Measurements from ENCODE around the gene FBLN2.
A peak's percentile ranks its signal among the peaks of the same experiment; 100 is the strongest.

Gene FBLN2

GRCh38 chr3:13506680-13507079 lies 42.2 kb upstream of the FBLN2 start:
- no peak for DNase-seq (ENCODE audit: low read depth)
- Histone ChIP-seq H3K27me3 (replicated peaks; ENCODE audit: control insufficient read depth, insufficient read depth, low read length) (no peaks in the 10 kb centered on the region), H3K4me3 (ENCODE audit: low read length) (no peak overlapping the region), H3K4me1 (ENCODE audit: control insufficient read depth, insufficient read depth, low read length) (peaks cover 15% of the 10 kb centered on the region), H3K36me3 (ENCODE audit: control insufficient read depth, insufficient read depth, low read length, severe bottlenecking) (no peaks in the 10 kb centered on the region), H3K9me3 (ENCODE audit: control insufficient read depth, low read length) (no peaks in the 10 kb centered on the region), H3K9ac (ENCODE audit: low read length) (no peak overlapping the region)

- no peaks in the 10 kb centered on the region for H3K36me3 ChIP-seq (ENCODE audit: control insufficient read depth, insufficient read depth, low read length, severe bottlenecking)
- H3K9ac ChIP-seq (ENCODE audit: low read length) = peak overlapping the region; percentile 3
- peaks cover 15% of the 10 kb centered on the region for H3K4me1 ChIP-seq (ENCODE audit: control insufficient read depth, insufficient read depth, low read length)
- no peak overlapping the region for H3K4me3 ChIP-seq (ENCODE audit: low read length)
- H3K27me3 ChIP-seq (replicated peaks; ENCODE audit: control insufficient read depth, insufficient read depth, low read length) = no peaks in the 10 kb centered on the region
- peak; percentile 19 for DNase-seq (ENCODE audit: low read depth)
- H3K9me3 ChIP-seq (ENCODE audit: control insufficient read depth, low read length) = no peaks in the 10 kb centered on the region
Observed at GRCh38 chr3:13507247-13507569, 41.7 kb upstream of the FBLN2 start.

GRCh38 chr3:13507570-13508339 lies 41.2 kb upstream of the FBLN2 start:
- peak overlapping the region; percentile 3 for H3K9ac ChIP-seq (ENCODE audit: low read length)
- H3K27me3 ChIP-seq (replicated peaks; ENCODE audit: control insufficient read depth, insufficient read depth, low read length) = no peaks in the 10 kb centered on the region
- H3K4me3 ChIP-seq (ENCODE audit: low read length) = no peak overlapping the region
- H3K9me3 ChIP-seq (ENCODE audit: control insufficient read depth, low read length) = no peaks in the 10 kb centered on the region
- peaks cover 18% of the 10 kb centered on the region for H3K4me1 ChIP-seq (ENCODE audit: control insufficient read depth, insufficient read depth, low read length)
- no peaks in the 10 kb centered on the region for H3K36me3 ChIP-seq (ENCODE audit: control insufficient read depth, insufficient read depth, low read length, severe bottlenecking)
- peak; percentile 69 for DNase-seq (ENCODE audit: low read depth)

GRCh38 chr3:13508496-13508895 lies 40.4 kb upstream of the FBLN2 start:
- H3K36me3 ChIP-seq (ENCODE audit: control insufficient read depth, insufficient read depth, low read length, severe bottlenecking) = no peaks in the 10 kb centered on the region
- H3K4me1 ChIP-seq (ENCODE audit: control insufficient read depth, insufficient read depth, low read length) = peaks cover 25% of the 10 kb centered on the region
- no peaks in the 10 kb centered on the region for H3K27me3 ChIP-seq (replicated peaks; ENCODE audit: control insufficient read depth, insufficient read depth, low read length)
- no peaks in the 10 kb centered on the region for H3K9me3 ChIP-seq (ENCODE audit: control insufficient read depth, low read length)
- no peak overlapping the region for H3K4me3 ChIP-seq (ENCODE audit: low read length)
- no peak overlapping the region for H3K9ac ChIP-seq (ENCODE audit: low read length)
- no peak for DNase-seq (ENCODE audit: low read depth)

- no peaks in the 10 kb centered on the region for H3K36me3 ChIP-seq (ENCODE audit: control insufficient read depth, insufficient read depth, low read length, severe bottlenecking)
- no peak overlapping the region for H3K9ac ChIP-seq (ENCODE audit: low read length)
- no peak overlapping the region for H3K4me3 ChIP-seq (ENCODE audit: low read length)
- no peaks in the 10 kb centered on the region for H3K9me3 ChIP-seq (ENCODE audit: control insufficient read depth, low read length)
- no peaks in the 10 kb centered on the region for H3K27me3 ChIP-seq (replicated peaks; ENCODE audit: control insufficient read depth, insufficient read depth, low read length)
- H3K4me1 ChIP-seq (ENCODE audit: control insufficient read depth, insufficient read depth, low read length) = peaks cover 33% of the 10 kb centered on the region
- DNase-seq (ENCODE audit: low read depth) = no peak
Observed at GRCh38 chr3:13509059-13509815, 39.7 kb upstream of the FBLN2 start.

- no peaks in the 10 kb centered on the region for H3K27me3 ChIP-seq (replicated peaks; ENCODE audit: control insufficient read depth, insufficient read depth, low read length)
- no peak overlapping the region for H3K4me3 ChIP-seq (ENCODE audit: low read length)
- DNase-seq (ENCODE audit: low read depth) = no peak
- H3K36me3 ChIP-seq (ENCODE audit: control insufficient read depth, insufficient read depth, low read length, severe bottlenecking) = no peaks in the 10 kb centered on the region
- H3K9ac ChIP-seq (ENCODE audit: low read length) = no peak overlapping the region
- H3K4me1 ChIP-seq (ENCODE audit: control insufficient read depth, insufficient read depth, low read length) = peaks cover 35% of the 10 kb centered on the region
- H3K9me3 ChIP-seq (ENCODE audit: control insufficient read depth, low read length) = no peaks in the 10 kb centered on the region
Observed at GRCh38 chr3:13509816-13510192, 39.1 kb upstream of the FBLN2 start.

- H3K9ac ChIP-seq (ENCODE audit: low read length) = peak overlapping the region; percentile 81
- no peak for DNase-seq (ENCODE audit: low read depth)
- no peaks in the 10 kb centered on the region for H3K27me3 ChIP-seq (replicated peaks; ENCODE audit: control insufficient read depth, insufficient read depth, low read length)
- no peaks in the 10 kb centered on the region for H3K36me3 ChIP-seq (ENCODE audit: control insufficient read depth, insufficient read depth, low read length, severe bottlenecking)
- H3K9me3 ChIP-seq (ENCODE audit: control insufficient read depth, low read length) = no peaks in the 10 kb centered on the region
- H3K4me1 ChIP-seq (ENCODE audit: control insufficient read depth, insufficient read depth, low read length) = peaks cover 52% of the 10 kb centered on the region
- H3K4me3 ChIP-seq (ENCODE audit: low read length) = no peak overlapping the region
Observed at GRCh38 chr3:13512451-13512850, 36.5 kb upstream of the FBLN2 start.

- Histone ChIP-seq H3K9me3 (ENCODE audit: control insufficient read depth, low read length) (no peaks in the 10 kb centered on the region), H3K9ac (ENCODE audit: low read length) (peak overlapping the region; percentile 81), H3K36me3 (ENCODE audit: control insufficient read depth, insufficient read depth, low read length, severe bottlenecking) (no peaks in the 10 kb centered on the region), H3K4me3 (ENCODE audit: low read length) (no peak overlapping the region), H3K4me1 (ENCODE audit: control insufficient read depth, insufficient read depth, low read length) (peaks cover 54% of the 10 kb centered on the region), H3K27me3 (replicated peaks; ENCODE audit: control insufficient read depth, insufficient read depth, low read length) (no peaks in the 10 kb centered on the region)
- peak; percentile 87 for DNase-seq (ENCODE audit: low read depth)
Observed at GRCh38 chr3:13513051-13513912, 35.6 kb upstream of the FBLN2 start.

- Histone ChIP-seq H3K4me3 (ENCODE audit: low read length) (no peak overlapping the region), H3K9ac (ENCODE audit: low read length) (peak overlapping the region; percentile 81), H3K36me3 (ENCODE audit: control insufficient read depth, insufficient read depth, low read length, severe bottlenecking) (no peaks in the 10 kb centered on the region), H3K9me3 (ENCODE audit: control insufficient read depth, low read length) (no peaks in the 10 kb centered on the region), H3K4me1 (ENCODE audit: control insufficient read depth, insufficient read depth, low read length) (peaks cover 62% of the 10 kb centered on the region), H3K27me3 (replicated peaks; ENCODE audit: control insufficient read depth, insufficient read depth, low read length) (no peaks in the 10 kb centered on the region)
- no peak for DNase-seq (ENCODE audit: low read depth)
Observed at GRCh38 chr3:13513913-13514517, 34.9 kb upstream of the FBLN2 start.

GRCh38 chr3:13514639-13515435 lies 34.1 kb upstream of the FBLN2 start:
- no peak for DNase-seq (ENCODE audit: low read depth)
- Histone ChIP-seq H3K36me3 (ENCODE audit: control insufficient read depth, insufficient read depth, low read length, severe bottlenecking) (no peaks in the 10 kb centered on the region), H3K9me3 (ENCODE audit: control insufficient read depth, low read length) (no peaks in the 10 kb centered on the region), H3K27me3 (replicated peaks; ENCODE audit: control insufficient read depth, insufficient read depth, low read length) (no peaks in the 10 kb centered on the region), H3K4me3 (ENCODE audit: low read length) (no peak overlapping the region), H3K9ac (ENCODE audit: low read length) (peak overlapping the region; percentile 81), H3K4me1 (ENCODE audit: control insufficient read depth, insufficient read depth, low read length) (peaks cover 70% of the 10 kb centered on the region)

Data from adipocyte (in vitro differentiated cells).